B cell (primary cell): Measurements from ENCODE around the gene NOXA1. TPM values are rescaled to one million over a fixed set of nuclear protein-coding genes. Genes with fewer than 3 reads are reported as not detected.
A peak's percentile ranks its signal among the peaks of the same experiment; 100 is the strongest.

Experiments
- ATAC-seq: fragments of 200-7000 bp; cut with Tn5 transposase; one replicate; pipeline ENCODE4 v1.10.0; 2021; ENCODE audit warnings: low read depth, mild to moderate bottlenecking, moderate number of reproducible peaks, moderate library complexity
- CTCF ChIA-PET: fragments of 350-600 bp; sonication (Branson Sonifier 250); formaldehyde crosslinking; loops from one replicate; lab custom pipeline; 2021; ENCODE audit warnings: antibody characterized with exemption, inconsistent platforms; lab: Charles Lee
- POLR2A ChIA-PET: fragments of 350-600 bp; sonication (Branson Sonifier 250); formaldehyde crosslinking; loops from one replicate; lab custom pipeline; 2021; ENCODE audit warnings: antibody characterized with exemption; lab: Charles Lee
- DNase-seq: peaks from one replicate; pipeline ENCODE4 v3.0.0; 2013
- H2AFZ ChIP-seq: 2 replicates; pipeline ENCODE4 v1.6.1; 2012; ENCODE audit warnings: mild to moderate bottlenecking, low read depth, low read length; ENCODE audit not compliant: insufficient read depth, poor library complexity, severe bottlenecking
- H3K27ac ChIP-seq, 2 donors: 1 replicate in 1 of 2; 2 replicates in 1 of 2; pipeline ENCODE4 v1.5.1; 2012 to 2013; ENCODE audit warnings: low read length in 2 of 2, mild to moderate bottlenecking in 2 of 2, moderate library complexity in 1 of 2
- H3K27me3 ChIP-seq, 4 experiments: fragments of 200-600 bp in 1 of 4; sonication (generic) in 1 of 4; replicated peaks in 1 of 4; 1 replicate in 2 of 4; 2 replicates in 2 of 4; pipeline versions ENCODE4 v1.6.1 to v1.7.0; 2013 to 2016; ENCODE audit warnings: low read length in 3 of 4, mild to moderate bottlenecking in 2 of 4, mixed read lengths in 1 of 4, moderate library complexity in 1 of 4; ENCODE audit not compliant: insufficient read depth in 4 of 4, control insufficient read depth in 3 of 4; ENCODE audit errors: control extremely low read depth in 1 of 4
- H3K36me3 ChIP-seq, 2 experiments: replicated peaks in 1 of 2; 1 replicate in 1 of 2; 2 replicates in 1 of 2; pipeline versions ENCODE4 v1.6.1 to v1.7.1; 2013; ENCODE audit warnings: low read length in 1 of 2; ENCODE audit not compliant: insufficient read depth in 2 of 2, control insufficient read depth in 1 of 2; ENCODE audit errors: control extremely low read depth in 1 of 2, extremely low read depth in 1 of 2
- H3K4me1 ChIP-seq, 2 donors: fragments of 200-600 bp in 1 of 2; sonication (generic) in 1 of 2; 1 replicate in 1 of 2; 2 replicates in 1 of 2; pipeline versions ENCODE4 v1.5.1 to v1.6.1; 2013 to 2017; ENCODE audit warnings: low read length in 2 of 2; ENCODE audit not compliant: control insufficient read depth in 2 of 2, insufficient read depth in 2 of 2
- H3K4me2 ChIP-seq: replicated peaks from 2 replicates; pipeline ENCODE3; 2012; ENCODE audit warnings: mild to moderate bottlenecking, low read depth, low read length; ENCODE audit not compliant: poor library complexity, severe bottlenecking
- H3K4me3 ChIP-seq, 5 experiments: fragments of 200-600 bp in 1 of 5; sonication (generic) in 1 of 5; 1 replicate in 3 of 5; 2 replicates in 2 of 5; pipeline versions ENCODE4 v1.5.1 to v1.7.0; 2011 to 2016; ENCODE audit warnings: low read length in 4 of 5, mild to moderate bottlenecking in 4 of 5, low read depth in 2 of 5, control low read depth in 1 of 5, moderate library complexity in 1 of 5; ENCODE audit not compliant: insufficient read depth in 1 of 5; ENCODE audit errors: control extremely low read depth in 1 of 5, extremely low read depth in 1 of 5
- H3K79me2 ChIP-seq: fragments of 200-600 bp; sonication (generic); one replicate; pipeline ENCODE4 v1.6.0; 2016; ENCODE audit warnings: low read length; ENCODE audit not compliant: control insufficient read depth, insufficient read depth
- H3K9ac ChIP-seq: fragments of 200-600 bp; sonication (generic); 2 replicates; pipeline ENCODE4 v1.6.1; 2017; ENCODE audit warnings: mild to moderate bottlenecking, low read length, moderate library complexity
- H3K9me3 ChIP-seq, 3 donors: one replicate each; pipeline versions ENCODE4 v1.6.1 to v1.7.1; 2013; ENCODE audit warnings: low read length in 2 of 3; ENCODE audit not compliant: control insufficient read depth in 2 of 3, insufficient read depth in 1 of 3; ENCODE audit errors: control extremely low read depth in 1 of 3
- H4K20me1 ChIP-seq: 2 replicates; pipeline ENCODE4 v1.6.0; 2012; ENCODE audit warnings: mild to moderate bottlenecking, low read length; ENCODE audit not compliant: insufficient read depth, control insufficient read depth, poor library complexity, severe bottlenecking
- H3K27ac Mint-ChIP-seq: one replicate; pipeline ENCODE4 v1.8.0; 2021; ENCODE audit warnings: mixed read lengths
- H3K27me3 Mint-ChIP-seq: one replicate; pipeline ENCODE4 v1.8.0; 2021; ENCODE audit warnings: mixed read lengths
- H3K4me1 Mint-ChIP-seq: one replicate; pipeline ENCODE4 v1.8.0; 2021; ENCODE audit warnings: mixed read lengths
- H3K4me3 Mint-ChIP-seq: one replicate; pipeline ENCODE4 v1.8.0; 2021; ENCODE audit warnings: mixed read lengths
- H3K9me3 Mint-ChIP-seq: one replicate; pipeline ENCODE4 v1.8.0; 2022; ENCODE audit warnings: mixed read lengths; ENCODE audit not compliant: insufficient read depth
- CTCF ChIP-seq: fragments of 200-600 bp; IDR thresholded peaks from one replicate; pipeline ENCODE4 v1.8.0; 2022; ENCODE audit warnings: antibody characterized with exemption, mild to moderate bottlenecking
- EZH2 ChIP-seq: IDR thresholded peaks from 2 replicates; pipeline ENCODE4 v1.6.1; 2012; ENCODE audit warnings: borderline replicate concordance, low read depth, mild to moderate bottlenecking, moderate library complexity, low read length; ENCODE audit not compliant: insufficient read depth, poor library complexity, severe bottlenecking
- WGBS: methylation state at CpG from one replicate; pipeline ENCODE4 v1.1.5; 2013; ENCODE audit warnings: missing lambda C conversion rate; ENCODE audit not compliant: insufficient coverage; 5-methylcytosine and 5-hydroxymethylcytosine counted together
- intact Hi-C: fragments of 100-400 bp; cut with micrococcal nuclease; formaldehyde crosslinking; loops from one replicate; pipeline ENCODE4 v1.10.0; 2022
- polyA plus RNA-seq: library from polyadenylated mRNA; depleted of rRNA; stranded (reverse); fragments of >200 nt; gene quantifications from 2 replicates; pipeline ENCODE4 v1.2.3, GENCODE V29; 2012
- total RNA-seq, 2 donors: library from RNA; stranded (reverse); fragments of 120-200 nt in 1 of 2; gene quantifications; 1 replicate in 1 of 2; 2 replicates in 1 of 2; pipeline versions ENCODE4 v1.2.3 to v1.2.4, GENCODE V29; 2013 to 2022

NOXA1 gene
- total and polyA plus RNA-seq, 2 donors (not counting 1 experiment from before 2014, with no cell fraction given), result 5.7 to 7.7 TPM

- Histone ChIP-seq H3K27me3 (peaks cover 0 to 21% (median 5%) of the 10 kb centered on the region in 4 experiments), H3K4me1 (peaks cover 8 to 9% of the 10 kb centered on the region in 2 donors), H2AFZ (no peak overlapping the region), H3K27ac (no peak overlapping the region), H3K4me3 (no peak overlapping the region), H3K79me2 (no peaks in the 10 kb centered on the region), H3K36me3 (no peaks in the 10 kb centered on the region), H3K9me3 (peaks cover 0 to 7% (median 0%) of the 10 kb centered on the region in 3 donors), H4K20me1 (no peaks in the 10 kb centered on the region), H3K9ac (no peak overlapping the region), H3K4me2 (no peak overlapping the region)
- ChIA-PET CTCF (no interaction called here), POLR2A (no interaction called here)
- no peak for TF ChIP-seq EZH2
- TF ChIP-seq CTCF, result no peak
- H3K9me3 Mint-ChIP-seq, result no peaks in the 10 kb centered on the region
- no peaks in the 10 kb centered on the region for H3K27me3 Mint-ChIP-seq
- no peak overlapping the region for H3K4me3 Mint-ChIP-seq
- no peak overlapping the region for H3K27ac Mint-ChIP-seq
- H3K4me1 Mint-ChIP-seq, result peaks cover 1% of the 10 kb centered on the region
- intact Hi-C loops, result no loop called here
- ATAC-seq, result no peak
- 85% methylated on average over 20 of the region's 20 CpGs for WGBS
- no peak for DNase-seq
These were observed 12.2 kb downstream of the NOXA1 start for GRCh38 chr9:137435381-137435891.

GRCh38 chr9:137435980-137436760, 13.0 kb downstream of the NOXA1 start:
- intact Hi-C loops, result no loop called here
- H3K4me2 ChIP-seq, result no peak overlapping the region
- no peak overlapping the region for H3K27ac Mint-ChIP-seq
- POLR2A ChIA-PET, result interaction anchor here (1.0 kb wide), 1 partner anchor 11 kb away, joined by 3 read pairs; no protein-coding TSS in a partner anchor
- H3K36me3 ChIP-seq, result no peaks in the 10 kb centered on the region
- H3K79me2 ChIP-seq, result no peaks in the 10 kb centered on the region
- no peak overlapping the region for H2AFZ ChIP-seq
- H4K20me1 ChIP-seq, result no peaks in the 10 kb centered on the region
- H3K9ac ChIP-seq, result no peak overlapping the region
- H3K4me3 ChIP-seq, result no peak overlapping the region
- WGBS, result 62% methylated on average over 40 of the region's 42 CpGs
- CTCF ChIA-PET, result interaction anchor here (1.3 kb wide), 1 partner anchor 9 kb away, joined by 4 read pairs; no protein-coding TSS in a partner anchor
- H3K27me3 Mint-ChIP-seq, result no peaks in the 10 kb centered on the region
- H3K9me3 ChIP-seq, result peaks cover 0 to 4% (median 0%) of the 10 kb centered on the region in 3 donors
- DNase-seq, result no peak
- no peak overlapping the region for H3K4me3 Mint-ChIP-seq
- H3K4me1 Mint-ChIP-seq, result no peaks in the 10 kb centered on the region
- no peak overlapping the region for H3K27ac ChIP-seq
- H3K9me3 Mint-ChIP-seq, result no peaks in the 10 kb centered on the region
- H3K27me3 ChIP-seq, result peaks cover 0 to 14% (median 3%) of the 10 kb centered on the region in 4 experiments
- peaks cover under 1 to 3% of the 10 kb centered on the region in 2 donors for H3K4me1 ChIP-seq
- peak; percentile 28 for ATAC-seq
- TF ChIP-seq EZH2, result no peak
